M059J (cell line): Measurements from ENCODE around the gene NRIP3. TPM values are rescaled to one million over a fixed set of nuclear protein-coding genes. Genes with fewer than 3 reads are reported as not detected.
"Not testable (repeated sequence)": the region's sequence is repeated elsewhere in the genome, so short reads cannot be mapped to it uniquely, and the experiment has no call there.

Experiments used
- DNase-seq: peaks from one replicate; pipeline ENCODE4 v3.0.0-alpha.2; 2012; ENCODE audit warnings: low read depth
- total RNA-seq: library from RNA; depleted of rRNA; stranded (reverse); fragments of >200 nt; shearing (Covaris generic); gene quantifications from 2 replicates; pipeline ENCODE4 v1.2.3, GENCODE V29; 2014

NRIP3 gene
- total RNA-seq, 1 experiment from 2014 or later = 30.5 TPM

GRCh38 chr11:8973121-8973520, 30.7 kb downstream of the NRIP3 start:
- DNase-seq = no peak

GRCh38 chr11:8971924-8972316, 31.9 kb downstream of the NRIP3 start:
- no peak for DNase-seq

GRCh38 chr11:8971196-8971923, 32.4 kb downstream of the NRIP3 start:
- DNase-seq = no peak

- no peak for DNase-seq
Observed at GRCh38 chr11:8967184-8967583, 36.6 kb downstream of the NRIP3 start.

GRCh38 chr11:8964324-8965320, 39.2 kb downstream of the NRIP3 start, which contains the start of gene TMEM9B:
TSS of gene TMEM9B (minus strand) at chr11:8964442. CDS start at chr11:8964313, 129 bp downstream.
- peak; percentile 91 for DNase-seq

- DNase-seq = peak; percentile 82
Observed at GRCh38 chr11:8963569-8964323, 40.1 kb downstream of the NRIP3 start.

GRCh38 chr11:8962841-8963240, 41.0 kb downstream of the NRIP3 start:
- DNase-seq = no peak

- DNase-seq = no peak
Observed at GRCh38 chr11:8961401-8961800, 42.4 kb downstream of the NRIP3 start.

- DNase-seq = peak; percentile 88
Observed at GRCh38 chr11:8959546-8960166, 44.1 kb downstream of the NRIP3 start.

GRCh38 chr11:8956860-8957259, 46.9 kb downstream of the NRIP3 start:
- DNase-seq = peak; percentile 41

- DNase-seq = no peak
Observed at GRCh38 chr11:8948886-8949285, 54.9 kb downstream of the NRIP3 start.

- no peak for DNase-seq
Observed at GRCh38 chr11:8947230-8947943, 56.4 kb downstream of the NRIP3 start.

GRCh38 chr11:8942518-8943066, 61.2 kb downstream of the NRIP3 start, which contains the start of gene ASCL3:
TSS of gene ASCL3 (minus strand) at chr11:8943016. CDS start at chr11:8938161, 4,855 bp downstream.
- DNase-seq = no peak

- DNase-seq = no peak
Observed at GRCh38 chr11:8941341-8942103, 62.3 kb downstream of the NRIP3 start.

- no peak for DNase-seq
Observed at GRCh38 chr11:8937659-8938058, 66.1 kb downstream of the NRIP3 start.

- no peak for DNase-seq
Observed at GRCh38 chr11:8937159-8937558, 66.6 kb downstream of the NRIP3 start.

GRCh38 chr11:8935789-8936188, 68.0 kb downstream of the NRIP3 start:
- not testable (repeated sequence) for DNase-seq

- DNase-seq = peak; percentile 65
Observed at GRCh38 chr11:8934742-8935488, 68.9 kb downstream of the NRIP3 start.

- no peak for DNase-seq
Observed at GRCh38 chr11:8933931-8934330, 69.9 kb downstream of the NRIP3 start.
